GM19239 (cell line): ENCODE results near the gene GMEB2.

Experiments
- DNase-seq: peaks from one replicate; pipeline ENCODE4 v3.0.0; 2011; ENCODE audit warnings: low spot score; ENCODE audit not compliant: insufficient read length
- FAIRE-seq: peaks from 2 replicates; lab custom pipeline; 2011; peaks lifted over from hg19 to GRCh38; lab: Jason Lieb, UNC

Gene GMEB2

DNA sequence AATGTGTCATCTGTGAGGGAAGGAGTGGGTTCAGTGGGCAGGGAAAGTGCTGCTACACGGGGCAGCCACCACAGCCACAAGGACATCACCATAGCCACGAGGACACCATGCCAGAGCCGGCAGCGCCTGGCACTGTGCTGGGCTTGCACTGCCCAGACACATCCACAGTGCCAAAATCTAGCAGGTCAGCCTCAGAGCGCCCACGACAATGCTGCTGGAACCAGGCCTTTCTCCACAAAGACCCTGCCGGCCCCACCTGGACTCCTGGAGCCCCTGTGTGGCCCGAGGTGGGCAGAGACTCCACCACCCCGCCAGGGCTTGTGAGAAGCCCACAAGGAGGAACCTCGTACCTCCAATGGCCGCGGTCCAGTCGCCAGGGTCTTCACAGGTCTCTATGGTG, 34.2 kb downstream of the GMEB2 start:
- FAIRE-seq (no peak), DNase-seq (no peak)

- DNase-seq (no peak), FAIRE-seq (no peak)
Measured at GRCh38 chr20:63591786-63592355, 35.0 kb downstream of the GMEB2 start.

DNA sequence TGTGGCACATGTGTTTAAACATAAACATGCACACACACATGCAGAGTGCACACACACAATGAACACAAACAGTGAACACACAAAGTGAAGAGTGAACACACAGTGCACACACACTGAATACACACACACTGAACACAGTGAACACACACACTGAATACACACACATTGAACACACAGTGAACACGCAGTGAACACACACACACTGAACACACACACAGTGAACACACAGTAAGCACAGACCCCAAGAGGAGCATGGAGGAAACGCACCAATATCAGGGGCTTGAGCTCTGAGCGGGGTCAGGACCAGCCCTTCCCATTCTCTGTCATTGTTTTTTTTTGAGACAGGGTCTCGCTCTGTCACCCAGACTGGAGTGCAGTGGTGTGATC, 35.8 kb downstream of the GMEB2 start:
- DNase-seq (no peak), FAIRE-seq (no peak)

DNA sequence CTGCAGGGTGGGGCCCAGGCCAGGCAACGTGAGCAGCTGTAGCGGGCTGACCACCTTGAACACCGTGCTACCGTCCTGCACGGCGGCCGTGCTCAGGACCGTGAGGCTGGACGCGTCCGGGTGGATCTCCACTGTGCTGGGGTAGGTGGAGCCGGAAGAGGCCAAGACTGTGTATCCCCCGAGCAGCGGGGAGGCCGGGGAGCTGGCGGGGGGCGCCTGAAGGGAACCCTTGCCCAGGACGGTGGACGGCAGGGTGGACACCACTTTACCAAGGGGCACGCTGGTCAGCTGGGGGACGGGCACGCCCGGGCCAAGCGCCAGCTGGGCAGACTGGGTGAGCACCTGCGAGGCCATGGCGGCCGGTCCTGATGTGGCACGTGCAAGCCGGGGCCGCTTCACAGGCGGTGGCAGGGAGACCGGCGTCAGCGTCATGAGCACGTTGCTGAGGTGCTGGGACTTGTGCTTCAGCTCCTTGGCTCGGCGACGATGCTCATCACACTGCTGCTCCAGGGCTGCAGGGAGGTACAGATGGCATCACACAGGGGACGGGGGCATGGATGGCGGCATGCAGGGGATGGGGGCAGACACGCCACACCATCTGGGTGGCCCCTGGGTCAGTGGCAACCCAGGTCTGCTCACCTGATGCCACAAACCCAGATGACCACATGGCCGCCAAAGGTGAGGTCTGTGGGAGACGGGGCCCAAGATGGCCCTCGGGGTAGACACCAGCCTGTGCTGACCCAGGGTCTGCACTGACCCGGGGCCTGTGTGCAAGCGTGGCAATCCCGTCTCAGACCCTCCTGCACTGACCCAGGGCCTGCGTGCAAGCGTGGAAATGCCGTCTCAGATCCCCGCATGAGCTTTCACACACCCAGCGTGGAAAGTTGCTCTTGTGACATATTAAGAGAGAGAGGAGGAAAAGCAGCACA, 36.4 kb downstream of the GMEB2 start:
- FAIRE-seq (no peak), DNase-seq (no peak)

DNA sequence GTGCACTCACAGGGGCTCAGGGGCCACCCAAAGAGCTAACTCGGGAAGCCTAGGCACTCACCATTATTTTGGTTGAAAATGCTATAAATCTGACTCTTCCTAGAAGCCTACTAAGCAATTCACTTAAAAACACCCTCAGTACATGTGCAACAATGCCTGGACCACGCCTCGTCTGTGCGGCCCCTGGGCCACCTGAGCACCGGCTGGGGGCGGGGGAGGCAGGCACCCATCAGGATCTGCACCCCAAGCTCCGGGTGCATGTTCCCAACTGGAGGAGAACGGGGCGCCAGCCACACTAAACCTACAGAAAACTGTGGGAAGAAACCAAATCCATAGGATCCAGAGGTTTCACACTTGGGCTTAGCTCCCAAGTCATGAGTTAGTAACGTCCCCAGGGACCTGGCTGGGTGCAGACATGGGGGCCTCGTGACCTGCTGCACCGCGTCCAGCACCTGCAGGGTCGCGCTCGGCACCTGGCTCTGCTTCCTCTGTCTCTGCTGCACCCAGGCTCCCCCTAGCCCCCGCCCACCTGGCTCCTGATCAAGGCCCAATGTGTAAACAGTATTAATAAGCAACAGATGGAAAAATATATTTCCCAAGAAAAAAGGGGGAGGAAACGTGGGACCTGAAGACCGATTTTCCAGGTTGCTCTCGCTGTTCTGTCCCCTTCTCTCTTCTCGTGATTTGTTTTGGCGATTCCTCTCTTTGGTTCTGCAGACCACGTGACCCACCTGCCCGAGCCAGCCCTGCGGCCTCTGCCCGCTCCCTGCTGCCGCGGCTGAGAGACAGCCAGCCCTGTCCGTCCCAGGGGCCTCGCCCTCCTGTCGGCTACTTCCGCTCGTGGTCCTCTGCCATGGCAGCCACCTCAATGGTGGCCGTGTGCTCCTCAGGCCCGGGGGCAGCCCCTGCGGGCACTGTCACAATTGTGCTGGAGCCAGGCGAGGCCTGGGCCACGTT, 37.4 kb downstream of the GMEB2 start:
- FAIRE-seq (no peak), DNase-seq (no peak)

GRCh38 chr20:63588641-63589041, 38.3 kb downstream of the GMEB2 start:
- FAIRE-seq (no peak), DNase-seq (no peak)

GRCh38 chr20:63587776-63588591, 38.9 kb downstream of the GMEB2 start:
- DNase-seq (no peak), FAIRE-seq (no peak)

- FAIRE-seq (no peak), DNase-seq (no peak)
Measured at GRCh38 chr20:63587256-63587655, 39.6 kb downstream of the GMEB2 start.

- no peak for DNase-seq
- no peak for FAIRE-seq
Measured at GRCh38 chr20:63586797-63587196, 40.1 kb downstream of the GMEB2 start.

DNA sequence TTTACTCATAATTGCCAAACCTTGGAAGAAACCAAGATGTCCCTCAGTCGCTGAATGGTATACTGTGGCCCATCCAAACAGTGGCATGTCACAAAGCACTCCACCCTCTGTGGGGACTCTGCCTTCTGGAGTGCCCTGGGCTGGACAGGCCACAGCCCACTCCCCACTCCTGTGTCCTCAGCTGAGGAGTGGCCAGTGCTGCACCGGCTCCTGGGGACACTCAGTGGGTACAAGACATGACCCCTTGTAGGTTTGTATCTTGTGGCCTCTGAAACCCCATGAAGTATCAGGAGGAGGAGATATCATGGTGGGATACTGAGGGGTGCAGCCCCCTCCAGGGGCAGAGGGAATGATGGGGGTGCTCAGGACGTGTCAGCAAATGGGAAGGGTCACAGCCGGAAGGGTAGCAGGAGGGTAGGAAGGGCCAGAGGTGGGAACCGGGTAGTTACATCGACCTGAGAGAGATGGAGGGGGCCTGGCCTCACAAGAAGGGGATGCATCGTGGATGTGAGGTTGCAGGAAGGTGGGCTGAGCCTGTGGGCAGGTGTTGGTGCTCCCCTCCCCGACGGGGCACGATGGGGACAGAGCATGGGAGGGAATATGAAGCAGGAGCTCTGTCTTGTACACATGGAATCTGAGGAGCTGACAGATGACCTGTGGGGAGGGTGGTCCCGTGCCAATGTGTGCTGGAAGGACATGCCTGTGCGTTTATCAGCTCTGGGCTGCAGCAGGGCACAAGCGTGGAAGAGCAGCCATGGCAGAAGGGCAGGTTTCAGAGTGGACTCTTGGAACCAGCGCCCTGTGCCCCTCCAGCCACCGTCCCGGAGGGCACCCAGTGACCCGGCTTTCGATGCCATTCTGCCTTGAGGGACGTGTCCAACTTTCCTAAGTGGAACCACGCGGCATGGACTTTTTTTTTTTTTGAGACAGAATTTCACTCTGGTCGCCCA, 41.0 kb downstream of the GMEB2 start:
- DNase-seq (no peak), FAIRE-seq (no peak)

DNA sequence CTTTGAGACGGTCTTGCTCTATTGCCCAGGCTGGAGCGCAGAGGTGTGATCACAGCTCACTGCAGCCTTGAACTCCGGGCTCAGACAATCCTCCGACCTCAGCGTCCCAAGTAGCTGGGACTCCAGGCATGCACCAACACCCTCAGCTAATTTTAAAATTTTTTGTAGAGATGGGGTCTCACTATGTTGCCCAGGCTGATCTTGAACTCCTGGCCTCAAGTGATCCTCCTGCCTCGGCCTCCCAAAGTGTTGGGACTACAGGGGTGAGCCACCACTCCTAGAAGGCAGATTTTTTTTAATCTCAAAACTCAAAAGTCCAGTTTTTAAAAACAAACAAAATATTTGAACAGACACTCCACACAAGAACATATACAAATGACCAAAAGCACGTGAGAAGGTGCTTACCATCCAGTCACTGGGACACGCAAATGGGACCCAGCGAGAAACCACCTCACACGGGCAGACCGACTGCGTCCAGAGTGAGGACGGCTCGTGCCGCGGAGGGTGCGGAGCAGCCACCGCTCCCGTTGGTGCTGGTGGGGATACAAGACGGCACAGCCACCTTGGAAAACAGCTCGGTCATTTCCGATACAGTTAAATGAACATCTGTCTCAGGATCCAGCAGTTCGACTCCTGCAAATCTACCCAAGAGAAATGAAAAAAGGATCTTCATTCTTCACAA, 44.4 kb downstream of the GMEB2 start:
- DNase-seq, result no peak
- FAIRE-seq, result no peak

DNA sequence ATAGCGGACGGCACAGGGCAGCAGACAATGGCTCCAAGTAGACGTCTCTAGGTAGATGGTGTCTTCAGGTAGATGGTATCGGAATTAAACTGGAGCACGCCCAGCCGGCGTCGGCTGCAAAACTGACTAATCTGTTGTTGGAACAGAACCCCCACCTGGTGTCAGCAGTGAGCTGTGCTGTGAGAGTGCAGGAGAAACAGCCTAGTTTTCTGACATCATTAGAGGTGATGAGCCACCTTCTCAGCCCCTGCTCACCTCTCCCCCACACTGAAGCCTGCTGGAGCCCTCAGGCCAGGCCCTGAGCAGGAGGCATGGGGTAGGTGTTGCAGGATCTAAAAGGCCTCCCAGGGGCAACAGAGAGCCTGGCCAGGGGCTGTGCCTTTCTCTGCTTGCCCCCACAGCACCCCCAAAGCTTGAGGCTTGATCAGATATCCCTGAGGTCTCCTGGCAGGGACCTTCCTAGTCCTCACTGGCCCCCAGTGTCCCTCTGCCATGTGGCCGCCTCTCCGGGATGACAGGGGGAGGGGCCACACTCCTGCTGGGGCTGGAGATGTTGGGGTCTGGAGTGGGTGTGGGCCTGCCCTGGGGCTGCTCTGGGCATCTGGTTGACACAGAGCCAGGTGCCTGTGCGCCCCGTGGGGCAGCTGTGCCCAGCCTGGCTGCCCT, 46.0 kb downstream of the GMEB2 start:
- FAIRE-seq (no peak), DNase-seq (no peak)

- DNase-seq, result no peak
Measured at GRCh38 chr20:63579017-63579694, 47.7 kb downstream of the GMEB2 start.

GRCh38 chr20:63578224-63579016, 48.5 kb downstream of the GMEB2 start:
- no peak for FAIRE-seq

More at GRCh38 chr20:63579017-63579694, 47.7 kb downstream of the GMEB2 start:
- FAIRE-seq, result no peak

DNA sequence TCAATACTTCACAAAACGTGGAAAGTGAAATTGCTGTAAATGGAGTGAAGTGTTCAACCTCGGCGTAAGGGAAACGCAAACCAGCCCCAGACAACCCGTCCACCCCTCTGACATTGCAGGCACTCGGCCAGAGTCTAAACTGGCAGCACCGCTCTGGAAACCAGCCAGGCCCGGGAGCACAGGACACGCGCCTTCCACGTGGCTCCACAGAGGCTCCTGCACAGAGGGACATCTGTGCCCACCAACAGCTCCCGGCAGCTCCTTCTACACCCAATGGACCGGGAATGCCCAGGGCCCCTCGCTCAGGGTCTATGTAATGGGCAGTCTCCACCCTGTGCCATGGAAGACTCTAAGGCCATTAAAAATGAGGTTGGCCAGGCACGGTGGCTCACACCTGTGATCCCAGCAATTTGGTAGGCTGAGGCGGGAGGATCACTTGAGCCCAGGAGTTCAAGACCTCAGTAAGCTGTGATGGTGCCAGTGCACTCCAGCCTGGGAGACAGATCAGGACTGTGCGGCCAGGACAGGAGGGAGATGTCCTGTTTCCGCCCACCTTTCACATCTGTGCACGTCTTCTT, 49.5 kb downstream of the GMEB2 start:
- no peak for FAIRE-seq

More at GRCh38 chr20:63578224-63579016, 48.5 kb downstream of the GMEB2 start:
- DNase-seq, result no peak

GRCh38 chr20:63576311-63576710, 50.6 kb downstream of the GMEB2 start:
- DNase-seq (no peak), FAIRE-seq (no peak)

More for the DNA sequence above, 49.5 kb downstream of the GMEB2 start:
- DNase-seq, result no peak
